GM23248 (cell line): ENCODE measurements around the gene MBP.

Source experiments
- EZH2 ChIP-seq: fragments of 200-600 bp; sonication (generic); IDR thresholded peaks from 2 replicates; pipeline ENCODE4 v1.6.1; 2018; ENCODE audit warnings: antibody characterized with exemption, mild to moderate bottlenecking; ENCODE audit not compliant: insufficient read depth, poor library complexity, severe bottlenecking
- EZH2phosphoT487 ChIP-seq: fragments of 200-600 bp; sonication (generic); IDR thresholded peaks from 2 replicates; pipeline ENCODE4 v1.6.1; 2018; ENCODE audit warnings: antibody characterized with exemption, moderate library complexity, mild to moderate bottlenecking, low read depth; ENCODE audit not compliant: insufficient read depth

- TF ChIP-seq EZH2phosphoT487 (no peak), EZH2 (no peak)
Observed at GRCh38 chr18:77145364-77145901, 12.8 kb upstream of the MBP start.
